AG10803 (cell line): ENCODE data around the gene FKBP1A.
A peak's percentile ranks its signal among the peaks of the same experiment; 100 is the strongest.

ENCODE experiments used
- DNase-seq: peaks from one replicate; pipeline ENCODE4 v3.0.0; 2010; ENCODE audit warnings: low read depth
- H3K4me3 ChIP-seq: 2 replicates; pipeline ENCODE4 v1.5.1; 2011; ENCODE audit warnings: mild to moderate bottlenecking, low read length, control low read depth
- CTCF ChIP-seq: conservative IDR thresholded peaks from 2 replicates; pipeline ENCODE4 v1.5.1; 2011; ENCODE audit warnings: mild to moderate bottlenecking, low read length, control low read depth, inconsistent platforms

Gene FKBP1A

GRCh38 chr20:1392693-1393506 lies at the start of gene FKBP1A:
TSS of gene FKBP1A (minus strand) at chr20:1393054. CDS start at chr20:1392998, 56 bp downstream.
- H3K4me3 ChIP-seq, result peak within 1 kb of the TSS; percentile 88
- no peak for TF ChIP-seq CTCF
- DNase-seq, result peak; percentile 88

- TF ChIP-seq CTCF, result no peak
- no peak overlapping the region for H3K4me3 ChIP-seq
- no peak for DNase-seq
Observed at GRCh38 chr20:1442304-1442703, 49.5 kb upstream of the FKBP1A start.

GRCh38 chr20:1441133-1441532 lies 48.3 kb upstream of the FKBP1A start:
- no peak for DNase-seq
- H3K4me3 ChIP-seq, result no peak overlapping the region
- no peak for TF ChIP-seq CTCF

GRCh38 chr20:1440024-1440423 lies 47.2 kb upstream of the FKBP1A start:
- peak; percentile 11 for DNase-seq
- peak; percentile 36 for TF ChIP-seq CTCF
- H3K4me3 ChIP-seq, result no peak overlapping the region

- no peak for DNase-seq
- TF ChIP-seq CTCF, result no peak
- no peak overlapping the region for H3K4me3 ChIP-seq
Observed at GRCh38 chr20:1438361-1438760, 45.5 kb upstream of the FKBP1A start.

- TF ChIP-seq CTCF, result peak; percentile 94
- DNase-seq, result peak; percentile 79
- no peak overlapping the region for H3K4me3 ChIP-seq
Observed at GRCh38 chr20:1437235-1437904, 44.5 kb upstream of the FKBP1A start.

- DNase-seq, result no peak
- H3K4me3 ChIP-seq, result no peak overlapping the region
- TF ChIP-seq CTCF, result no peak
Observed at GRCh38 chr20:1436263-1436662, 43.4 kb upstream of the FKBP1A start.
